Measurements from ENCODE around the gene ADM.

DNA sequence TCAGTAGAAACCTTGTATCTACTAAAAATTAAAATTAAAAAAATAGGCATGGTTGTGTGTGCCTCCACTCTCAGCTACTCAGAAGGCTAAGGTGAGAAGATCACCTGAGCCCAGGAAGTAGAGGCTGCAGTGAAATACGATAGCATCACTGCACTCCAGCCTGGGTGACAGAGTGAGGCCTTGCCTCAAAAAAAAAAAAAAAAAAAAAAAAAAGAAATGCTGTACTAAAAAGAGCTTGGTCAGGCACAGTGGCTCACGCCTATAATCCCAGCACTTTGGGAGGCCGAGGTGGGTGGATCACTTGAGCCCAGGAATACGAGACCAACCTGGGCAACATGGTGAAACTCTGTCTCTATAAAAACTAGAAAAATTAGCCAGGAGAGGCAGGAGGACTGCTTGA is 47.4 kb upstream of the ADM start:
- TF ChIP-seq, protein P1, sequence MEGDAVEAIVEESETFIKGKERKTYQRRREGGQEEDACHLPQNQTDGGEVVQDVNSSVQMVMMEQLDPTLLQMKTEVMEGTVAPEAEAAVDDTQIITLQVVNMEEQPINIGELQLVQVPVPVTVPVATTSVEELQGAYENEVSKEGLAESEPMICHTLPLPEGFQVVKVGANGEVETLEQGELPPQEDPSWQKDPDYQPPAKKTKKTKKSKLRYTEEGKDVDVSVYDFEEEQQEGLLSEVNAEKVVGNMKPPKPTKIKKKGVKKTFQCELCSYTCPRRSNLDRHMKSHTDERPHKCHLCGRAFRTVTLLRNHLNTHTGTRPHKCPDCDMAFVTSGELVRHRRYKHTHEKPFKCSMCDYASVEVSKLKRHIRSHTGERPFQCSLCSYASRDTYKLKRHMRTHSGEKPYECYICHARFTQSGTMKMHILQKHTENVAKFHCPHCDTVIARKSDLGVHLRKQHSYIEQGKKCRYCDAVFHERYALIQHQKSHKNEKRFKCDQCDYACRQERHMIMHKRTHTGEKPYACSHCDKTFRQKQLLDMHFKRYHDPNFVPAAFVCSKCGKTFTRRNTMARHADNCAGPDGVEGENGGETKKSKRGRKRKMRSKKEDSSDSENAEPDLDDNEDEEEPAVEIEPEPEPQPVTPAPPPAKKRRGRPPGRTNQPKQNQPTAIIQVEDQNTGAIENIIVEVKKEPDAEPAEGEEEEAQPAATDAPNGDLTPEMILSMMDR (conservative IDR thresholded peaks at IDR 0.05 in 1 of 2, IDR thresholded peaks at IDR 0.05 in 1 of 2; ENCODE audit: extremely low read depth in 1 of 2, insufficient read depth in 1 of 2, low read depth in 1 of 2, low read length in 2 of 2): no peak
- TF ChIP-seq EZH2 (IDR thresholded peaks at IDR 0.05; ENCODE audit: borderline replicate concordance, low read length): no peak
